Measurements from ENCODE around the gene ROCK1. TPM values are rescaled to one million over a fixed set of nuclear protein-coding genes. Genes with fewer than 3 reads are reported as not detected.

Gene ROCK1
- total RNA-seq, 2 donors from 2014 or later: 49.6 to 54.2 TPM

- H3K4me1 Mint-ChIP-seq: no peaks in the 10 kb centered on the region
- H3K4me3 Mint-ChIP-seq: no peak overlapping the region
- H3K27ac Mint-ChIP-seq: no peak overlapping the region
- H3K36me3 ChIP-seq (ENCODE audit: control insufficient read depth, insufficient read depth, low read length): peaks cover 49% of the 10 kb centered on the region
- no peak overlapping the region for H3K9ac ChIP-seq (ENCODE audit: extremely low read depth, low read length, poor library complexity, severe bottlenecking)
- no peak overlapping the region for H3K4me3 ChIP-seq (ENCODE audit: low read length)
- peaks cover 13% of the 10 kb centered on the region for H3K9me3 Mint-ChIP-seq
- no peak overlapping the region for H3K27ac ChIP-seq (ENCODE audit: low read depth, low read length)
- peaks cover 75% of the 10 kb centered on the region for H3K36me3 Mint-ChIP-seq (ENCODE audit: low read depth)
- H3K9me3 ChIP-seq (ENCODE audit: control insufficient read depth, low read length): peaks cover 19% of the 10 kb centered on the region
- no peaks in the 10 kb centered on the region for H3K4me1 ChIP-seq (ENCODE audit: control insufficient read depth, insufficient read depth, low read length)
- H3K27me3 ChIP-seq (ENCODE audit: control insufficient read depth, insufficient read depth, low read length, poor library complexity, severe bottlenecking): no peaks in the 10 kb centered on the region
- TF ChIP-seq, protein P1, sequence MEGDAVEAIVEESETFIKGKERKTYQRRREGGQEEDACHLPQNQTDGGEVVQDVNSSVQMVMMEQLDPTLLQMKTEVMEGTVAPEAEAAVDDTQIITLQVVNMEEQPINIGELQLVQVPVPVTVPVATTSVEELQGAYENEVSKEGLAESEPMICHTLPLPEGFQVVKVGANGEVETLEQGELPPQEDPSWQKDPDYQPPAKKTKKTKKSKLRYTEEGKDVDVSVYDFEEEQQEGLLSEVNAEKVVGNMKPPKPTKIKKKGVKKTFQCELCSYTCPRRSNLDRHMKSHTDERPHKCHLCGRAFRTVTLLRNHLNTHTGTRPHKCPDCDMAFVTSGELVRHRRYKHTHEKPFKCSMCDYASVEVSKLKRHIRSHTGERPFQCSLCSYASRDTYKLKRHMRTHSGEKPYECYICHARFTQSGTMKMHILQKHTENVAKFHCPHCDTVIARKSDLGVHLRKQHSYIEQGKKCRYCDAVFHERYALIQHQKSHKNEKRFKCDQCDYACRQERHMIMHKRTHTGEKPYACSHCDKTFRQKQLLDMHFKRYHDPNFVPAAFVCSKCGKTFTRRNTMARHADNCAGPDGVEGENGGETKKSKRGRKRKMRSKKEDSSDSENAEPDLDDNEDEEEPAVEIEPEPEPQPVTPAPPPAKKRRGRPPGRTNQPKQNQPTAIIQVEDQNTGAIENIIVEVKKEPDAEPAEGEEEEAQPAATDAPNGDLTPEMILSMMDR (conservative IDR thresholded peaks at IDR 0.05): no peak
- no peaks in the 10 kb centered on the region for H3K27me3 Mint-ChIP-seq (ENCODE audit: insufficient read depth)
- DNase-seq: no peak
Observed at GRCh38 chr18:21012308-21012707, 99.3 kb downstream of the ROCK1 start.

- Histone ChIP-seq H3K4me3 (ENCODE audit: low read length) (no peak overlapping the region), H3K9ac (ENCODE audit: extremely low read depth, low read length, poor library complexity, severe bottlenecking) (no peak overlapping the region), H3K4me1 (ENCODE audit: control insufficient read depth, insufficient read depth, low read length) (peaks cover 8% of the 10 kb centered on the region), H3K36me3 (ENCODE audit: control insufficient read depth, insufficient read depth, low read length) (peaks cover 54% of the 10 kb centered on the region), H3K27ac (ENCODE audit: low read depth, low read length) (no peak overlapping the region), H3K27me3 (ENCODE audit: control insufficient read depth, insufficient read depth, low read length, poor library complexity, severe bottlenecking) (no peaks in the 10 kb centered on the region), H3K9me3 (ENCODE audit: control insufficient read depth, low read length) (peaks cover 5% of the 10 kb centered on the region)
- Mint-ChIP-seq H3K27ac (no peak overlapping the region), H3K4me1 (peaks cover 13% of the 10 kb centered on the region), H3K36me3 (ENCODE audit: low read depth) (peaks cover 65% of the 10 kb centered on the region), H3K27me3 (ENCODE audit: insufficient read depth) (no peaks in the 10 kb centered on the region), H3K9me3 (no peaks in the 10 kb centered on the region), H3K4me3 (no peak overlapping the region)
- DNase-seq: no peak
- TF ChIP-seq, protein P1 (conservative IDR thresholded peaks at IDR 0.05): no peak
Observed at GRCh38 chr18:21004726-21005125, 106.9 kb downstream of the ROCK1 start.

DNA sequence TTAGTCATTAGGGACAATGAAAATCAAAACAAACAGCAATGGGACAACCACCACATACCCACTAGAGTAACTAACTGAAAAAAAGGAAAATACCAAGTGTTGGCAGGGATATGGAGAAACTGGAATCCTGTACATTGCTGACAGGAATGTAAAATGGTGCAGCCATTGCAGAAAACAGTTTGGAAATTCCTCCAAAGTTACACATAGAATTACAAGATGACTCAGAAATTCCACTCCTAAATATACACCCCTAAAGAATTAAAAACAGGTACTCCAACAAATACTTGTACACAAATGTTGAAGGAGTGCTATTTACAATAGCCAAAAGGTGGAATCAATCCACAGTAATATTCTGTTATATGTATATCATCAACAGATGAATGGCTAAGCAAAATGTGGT is 110.9 kb downstream of the ROCK1 start:
- Histone ChIP-seq H3K36me3 (ENCODE audit: control insufficient read depth, insufficient read depth, low read length) (peaks cover 30% of the 10 kb centered on the region), H3K4me3 (ENCODE audit: low read length) (no peak overlapping the region), H3K9me3 (ENCODE audit: control insufficient read depth, low read length) (no peaks in the 10 kb centered on the region), H3K9ac (ENCODE audit: extremely low read depth, low read length, poor library complexity, severe bottlenecking) (no peak overlapping the region), H3K27ac (ENCODE audit: low read depth, low read length) (no peak overlapping the region), H3K27me3 (ENCODE audit: control insufficient read depth, insufficient read depth, low read length, poor library complexity, severe bottlenecking) (no peaks in the 10 kb centered on the region), H3K4me1 (ENCODE audit: control insufficient read depth, insufficient read depth, low read length) (peaks cover 8% of the 10 kb centered on the region)
- Mint-ChIP-seq H3K4me3 (no peak overlapping the region), H3K36me3 (ENCODE audit: low read depth) (peaks cover 40% of the 10 kb centered on the region), H3K9me3 (no peaks in the 10 kb centered on the region), H3K27ac (no peak overlapping the region), H3K4me1 (peaks cover 13% of the 10 kb centered on the region), H3K27me3 (ENCODE audit: insufficient read depth) (no peaks in the 10 kb centered on the region)
- TF ChIP-seq, protein P1 (conservative IDR thresholded peaks at IDR 0.05): no peak
- no peak for DNase-seq
